HEK293 (cell line): ENCODE measurements around the gene RPS6KA3.

ENCODE experiments used
- CTCF ChIA-PET: fragments of 350-600 bp; formaldehyde crosslinking; extraction: SDS; loops from one replicate; lab custom pipeline; 2021; ENCODE audit warnings: antibody characterized with exemption; lab: Yijun Ruan, JAX
- POLR2A ChIA-PET: fragments of 300-600 bp; formaldehyde crosslinking; extraction: SDS; loops from one replicate; lab custom pipeline; 2020; ENCODE audit warnings: antibody characterized with exemption, inconsistent platforms; lab: Yijun Ruan, JAX
- H3K27ac ChIP-seq: fragments of 200-500 bp; sonication (Bioruptor generic); 2 replicates; pipeline ENCODE4 v1.5.1; 2014; ENCODE audit warnings: low read depth, low read length, control low read depth, inconsistent platforms; ENCODE audit errors: extremely low read depth
- H3K36me3 ChIP-seq, 2 experiments: fragments of 200-500 bp in 1 of 2; sonication (Bioruptor generic) in 1 of 2; 1 replicate in 1 of 2; 2 replicates in 1 of 2; pipeline ENCODE4 v1.5.1; 2014 to 2017; ENCODE audit warnings: inconsistent platforms in 2 of 2, low read length in 2 of 2; ENCODE audit not compliant: control insufficient read depth in 2 of 2, insufficient read depth in 1 of 2
- H3K4me1 ChIP-seq: fragments of 200-500 bp; sonication (Bioruptor generic); 2 replicates; pipeline ENCODE4 v1.5.1; 2014; ENCODE audit warnings: mild to moderate bottlenecking, low read length, inconsistent platforms; ENCODE audit not compliant: control insufficient read depth, insufficient read depth
- H3K4me3 ChIP-seq: 2 replicates; pipeline ENCODE4 v1.5.1; 2011; ENCODE audit warnings: low read depth, mild to moderate bottlenecking, control low read depth, low read length, moderate library complexity
- H3K9me3 ChIP-seq: fragments of 200-500 bp; sonication (Bioruptor generic); 2 replicates; pipeline ENCODE4 v1.5.1; 2014; ENCODE audit warnings: low read depth, low read length, inconsistent platforms; ENCODE audit not compliant: control insufficient read depth, insufficient read depth
- BCL11B ChIP-seq: fragments of 450-650 bp; formaldehyde crosslinking; IDR thresholded peaks from 2 replicates; pipeline ENCODE4 v1.5.1; 2016; ENCODE audit warnings: low read depth, missing biosample characterization, missing genetic modification characterization
- FEZF1 ChIP-seq: fragments of 450-650 bp; formaldehyde crosslinking; IDR thresholded peaks from 2 replicates; pipeline ENCODE4 v1.5.1; 2016; ENCODE audit warnings: missing biosample characterization, missing genetic modification characterization
- GLI2 ChIP-seq: fragments of 450-650 bp; formaldehyde crosslinking; IDR thresholded peaks from 2 replicates; pipeline ENCODE4; 2017; ENCODE audit warnings: missing biosample characterization, missing genetic modification characterization, low read depth, borderline replicate concordance
- GLI4 ChIP-seq: fragments of 450-650 bp; formaldehyde crosslinking; IDR thresholded peaks from 2 replicates; pipeline ENCODE4 v1.5.1; 2016; ENCODE audit warnings: missing biosample characterization, missing genetic modification characterization
- HOXA7 ChIP-seq: sonication (generic); formaldehyde crosslinking; IDR thresholded peaks from 2 replicates; pipeline ENCODE4 v1.8.1; 2022; ENCODE audit warnings: missing genetic modification reagents, borderline replicate concordance
- HOXC10 ChIP-seq: sonication (generic); formaldehyde crosslinking; IDR thresholded peaks from 2 replicates; pipeline ENCODE4 v1.8.1; 2023; ENCODE audit warnings: mild to moderate bottlenecking, missing genetic modification reagents
- INSM2 ChIP-seq: fragments of 450-650 bp; formaldehyde crosslinking; IDR thresholded peaks from 2 replicates; pipeline ENCODE4 v1.5.1; 2016; ENCODE audit warnings: missing biosample characterization, missing genetic modification characterization
- KLF7 ChIP-seq: fragments of 450-650 bp; formaldehyde crosslinking; IDR thresholded peaks from 2 replicates; pipeline ENCODE4 v1.5.1; 2016; ENCODE audit warnings: missing biosample characterization, missing genetic modification characterization, borderline replicate concordance
- OSR2 ChIP-seq: fragments of 450-650 bp; formaldehyde crosslinking; IDR thresholded peaks from 2 replicates; pipeline ENCODE4 v1.5.1; 2016; ENCODE audit warnings: missing biosample characterization, missing genetic modification characterization
- PATZ1 ChIP-seq: fragments of 450-650 bp; formaldehyde crosslinking; IDR thresholded peaks from 2 replicates; pipeline ENCODE4 v1.5.1; 2016; ENCODE audit warnings: missing biosample characterization, missing genetic modification characterization
- ZBTB1 ChIP-seq: fragments of 450-650 bp; formaldehyde crosslinking; IDR thresholded peaks from 2 replicates; pipeline ENCODE4 v1.5.1; 2016; ENCODE audit warnings: missing biosample characterization, missing genetic modification characterization
- ZBTB10 ChIP-seq: fragments of 450-650 bp; formaldehyde crosslinking; IDR thresholded peaks from 2 replicates; pipeline ENCODE4 v1.5.1; 2016; ENCODE audit warnings: missing biosample characterization, missing genetic modification characterization
- ZBTB26 ChIP-seq: fragments of 450-650 bp; formaldehyde crosslinking; optimal IDR thresholded peaks from 2 replicates; pipeline ENCODE3; 2016; ENCODE audit warnings: missing biosample characterization, mild to moderate bottlenecking, missing genetic modification characterization
- ZEB2 ChIP-seq: fragments of 450-650 bp; formaldehyde crosslinking; IDR thresholded peaks from 2 replicates; pipeline ENCODE4 v1.5.1; 2016; ENCODE audit warnings: missing biosample characterization, missing genetic modification characterization
- ZFP41 ChIP-seq: fragments of 450-650 bp; formaldehyde crosslinking; IDR thresholded peaks from 2 replicates; pipeline ENCODE4 v1.5.1; 2016; ENCODE audit warnings: missing biosample characterization, missing genetic modification characterization, borderline replicate concordance
- ZNF121 ChIP-seq: fragments of 450-650 bp; formaldehyde crosslinking; IDR thresholded peaks from 2 replicates; pipeline ENCODE4 v1.5.1; 2016; ENCODE audit warnings: missing biosample characterization, missing genetic modification characterization
- ZNF184 ChIP-seq: fragments of 450-650 bp; IDR thresholded peaks from 2 replicates; pipeline ENCODE4 v1.5.1; 2018; ENCODE audit warnings: missing biosample characterization, mild to moderate bottlenecking, missing genetic modification characterization
- ZNF24 ChIP-seq: fragments of 450-650 bp; formaldehyde crosslinking; IDR thresholded peaks from 2 replicates; pipeline ENCODE4 v1.5.1; 2016; ENCODE audit warnings: missing biosample characterization, missing genetic modification characterization
- ZNF274 ChIP-seq, 2 experiments: fragments of 200-500 bp in 1 of 2; fragments of 450-650 bp in 1 of 2; sonication (Bioruptor generic) in 1 of 2; formaldehyde crosslinking in 1 of 2; IDR thresholded peaks; 2 replicates each; pipeline versions ENCODE4 v1.5.1 to v1.6.1; 2014 to 2016; ENCODE audit warnings: borderline replicate concordance in 1 of 2, inconsistent platforms in 1 of 2, low read length in 1 of 2, missing biosample characterization in 1 of 2, missing genetic modification characterization in 1 of 2
- ZNF362 ChIP-seq: fragments of 450-650 bp; formaldehyde crosslinking; IDR thresholded peaks from 2 replicates; pipeline ENCODE4 v1.5.1; 2016; ENCODE audit warnings: missing biosample characterization, missing genetic modification characterization
- ZNF558 ChIP-seq: fragments of 450-650 bp; formaldehyde crosslinking; IDR thresholded peaks from 2 replicates; pipeline ENCODE4 v1.5.1; 2016; ENCODE audit warnings: missing biosample characterization, missing genetic modification characterization
- ZNF585B ChIP-seq: fragments of 450-650 bp; formaldehyde crosslinking; IDR thresholded peaks from 2 replicates; pipeline ENCODE4 v1.5.1; 2016; ENCODE audit warnings: missing biosample characterization, missing genetic modification characterization
- ZNF621 ChIP-seq: fragments of 450-650 bp; formaldehyde crosslinking; IDR thresholded peaks from 2 replicates; pipeline ENCODE4 v1.5.1; 2017; ENCODE audit warnings: missing biosample characterization, missing genetic modification characterization
- ZNF777 ChIP-seq: fragments of 450-650 bp; formaldehyde crosslinking; IDR thresholded peaks from 2 replicates; pipeline ENCODE4 v1.5.1; 2017; ENCODE audit warnings: missing biosample characterization, missing genetic modification characterization, borderline replicate concordance
- ZNF830 ChIP-seq: fragments of 450-650 bp; IDR thresholded peaks from 2 replicates; pipeline ENCODE4 v1.5.0; 2018; ENCODE audit warnings: missing biosample characterization, missing genetic modification characterization, low read depth, mild to moderate bottlenecking, moderate library complexity
- ZSCAN23 ChIP-seq: fragments of 450-650 bp; formaldehyde crosslinking; IDR thresholded peaks from 2 replicates; pipeline ENCODE4 v1.5.1; 2016; ENCODE audit warnings: missing biosample characterization, missing genetic modification characterization
- ZXDB ChIP-seq: fragments of 450-650 bp; formaldehyde crosslinking; IDR thresholded peaks from 2 replicates; pipeline ENCODE4 v1.5.1; 2016; ENCODE audit warnings: missing biosample characterization, missing genetic modification characterization

The RPS6KA3 gene

GRCh38 chrX:20149326-20149725, 117.4 kb downstream of the RPS6KA3 start (continued):
- TF ChIP-seq ZFP41 (tag by site-specific recombination) (no peak), ZBTB1 (no peak), ZEB2 (no peak)
- TF ChIP-seq, all 188 proteins: peak for 0

- CTCF ChIA-PET = interaction anchor here (1.4 kb wide), 1 partner anchor 11 kb away, joined by 3 read pairs; no protein-coding TSS in a partner anchor
- Histone ChIP-seq H3K4me1 (no peaks in the 10 kb centered on the region), H3K36me3 (peaks cover 0 to 9% of the 10 kb centered on the region in 2 experiments; a peak in 2 of 3 replicates), H3K9me3 (no peaks in the 10 kb centered on the region), H3K27ac (no peak overlapping the region), H3K4me3 (no peak overlapping the region)
- TF ChIP-seq ZBTB26 (tag by site-specific recombination) (no peak), GLI2 (no peak), ZNF24 (tag by site-specific recombination) (no peak), ZNF621 (no peak), HOXA7 (CRISPR knock-in tag) (no peak), INSM2 (tag by site-specific recombination) (no peak), ZXDB (tag by site-specific recombination) (no peak), ZBTB1 (no peak), ZNF777 (tag by site-specific recombination) (no peak), BCL11B (no peak), ZNF585B (tag by site-specific recombination) (no peak), ZNF121 (tag by site-specific recombination) (no peak), ZNF830 (tag by site-specific recombination) (no peak), PATZ1 (tag by site-specific recombination) (no peak), GLI4 (tag by site-specific recombination) (no peak), ZSCAN23 (tag by site-specific recombination) (no peak), HOXC10 (CRISPR knock-in tag) (no peak), ZNF362 (tag by site-specific recombination) (no peak)
- POLR2A ChIA-PET = no interaction called here
These were observed 119.1 kb downstream of the RPS6KA3 start for GRCh38 chrX:20147561-20147960.

- Histone ChIP-seq H3K27ac (no peak overlapping the region), H3K9me3 (no peaks in the 10 kb centered on the region), H3K4me3 (no peak overlapping the region), H3K36me3 (peaks cover 4 to 8% of the 10 kb centered on the region in 2 experiments; a peak in 2 of 3 replicates), H3K4me1 (peaks cover 6% of the 10 kb centered on the region; the same call in 1 of the 2 replicates)
- ChIA-PET POLR2A (no interaction called here), CTCF (no interaction called here)
- no peak for TF ChIP-seq OSR2 (tag by site-specific recombination)
- no peak for TF ChIP-seq ZNF274 (IDR thresholded peaks at IDR 0.05; ENCODE audit: low read length)
- TF ChIP-seq ZNF274 (tag by site-specific recombination; IDR thresholded peaks at IDR 0.05; ENCODE audit: borderline replicate concordance) = no peak
- TF ChIP-seq ZNF558 (tag by site-specific recombination) = no peak
- TF ChIP-seq FEZF1 (tag by site-specific recombination) = no peak
- no peak for TF ChIP-seq ZNF184 (tag by site-specific recombination)
- TF ChIP-seq ZBTB10 (tag by site-specific recombination) = no peak
- no peak for TF ChIP-seq KLF7 (tag by site-specific recombination)
- TF ChIP-seq ZXDB (tag by site-specific recombination) = no peak
These were observed 122.2 kb downstream of the RPS6KA3 start for GRCh38 chrX:20144491-20144890.
